GM12875 (cell line): ENCODE data around the gene GPANK1.

Source experiments
- H3K4me3 ChIP-seq: one replicate; pipeline ENCODE4 v1.5.1; 2011; ENCODE audit warnings: low read depth, low read length, control low read depth
- CTCF ChIP-seq: IDR thresholded peaks from 2 replicates; pipeline ENCODE4 v1.5.1; 2011; ENCODE audit warnings: low read depth, mild to moderate bottlenecking, control low read depth, inconsistent platforms, low read length, moderate library complexity, borderline replicate concordance; ENCODE audit not compliant: insufficient read depth

GPANK1 gene

GRCh38 chr6:31614075-31614619 lies 50.6 kb downstream of the GPANK1 start:
- no peak for TF ChIP-seq CTCF
- no peak overlapping the region for H3K4me3 ChIP-seq
